GM12878 (cell line): ENCODE measurements around the gene CST2.

Source experiments
- CTCF ChIP-seq, 3 experiments: IDR thresholded peaks in 2 of 3; conservative IDR thresholded peaks in 1 of 3; 2 replicates each; pipeline ENCODE4 v1.5.1; 2011; ENCODE audit warnings: low read depth in 3 of 3, low read length in 3 of 3, mild to moderate bottlenecking in 3 of 3, control low read depth in 2 of 3, moderate library complexity in 2 of 3, inconsistent platforms in 1 of 3, mixed read lengths in 1 of 3; ENCODE audit not compliant: control insufficient read depth in 2 of 3, insufficient read depth in 1 of 3; ENCODE audit errors: extremely low read depth in 1 of 3
- DPF2 ChIP-seq: fragments of 450-650 bp; IDR thresholded peaks from 2 replicates; pipeline ENCODE4 v1.6.1; 2017; ENCODE audit warnings: mild to moderate bottlenecking
- RAD21 ChIP-seq: IDR thresholded peaks from 2 replicates; pipeline ENCODE4 v1.6.1; 2011; ENCODE audit warnings: mild to moderate bottlenecking, low read depth, low read length, moderate library complexity; ENCODE audit not compliant: insufficient read depth
- TCF7 ChIP-seq: IDR thresholded peaks from 2 replicates; pipeline ENCODE4 v1.6.1; 2014; ENCODE audit warnings: antibody characterized with exemption, borderline replicate concordance
- USF2 ChIP-seq: IDR thresholded peaks from 2 replicates; pipeline ENCODE4 v1.6.1; 2011; ENCODE audit warnings: low read depth, low read length, improper control_type of control experiment, borderline replicate concordance

DNA sequence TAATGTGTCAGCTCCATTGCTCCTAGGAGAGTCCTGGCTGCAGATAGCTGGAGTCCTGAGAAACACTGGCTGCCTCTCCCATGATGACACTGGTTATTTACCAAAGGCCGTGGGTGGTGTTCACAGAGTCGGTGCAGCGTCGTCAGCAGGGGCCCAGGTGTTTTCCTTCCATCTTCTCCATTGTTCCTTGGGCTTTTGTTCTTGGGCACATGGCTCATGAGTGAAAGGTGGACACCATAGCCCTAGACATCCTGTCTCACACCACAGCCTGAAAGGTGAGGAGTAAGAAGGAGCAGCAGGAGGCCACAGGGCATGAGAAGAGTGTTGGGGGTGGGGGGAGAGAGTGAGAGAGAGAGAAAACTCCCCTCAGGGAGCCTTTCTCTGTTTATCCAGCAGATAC is 43.9 kb upstream of the CST2 start:
- no peak for TF ChIP-seq USF2
- no peak for TF ChIP-seq DPF2
- no peak for TF ChIP-seq CTCF (IDR thresholded peaks at IDR 0.05 in 2 of 3, conservative IDR thresholded peaks at IDR 0.05 in 1 of 3; ENCODE audit: control insufficient read depth in 2 of 3, extremely low read depth in 1 of 3, insufficient read depth in 1 of 3, low read depth in 3 of 3, low read length in 3 of 3)
- no peak for TF ChIP-seq TCF7
- TF ChIP-seq RAD21 = no peak
